ENCODE results near the gene DNM2.
"Not testable (repeated sequence)": the region's sequence is repeated elsewhere in the genome, so short reads cannot be mapped to it uniquely, and the experiment has no call there.

DNM2 gene

DNA sequence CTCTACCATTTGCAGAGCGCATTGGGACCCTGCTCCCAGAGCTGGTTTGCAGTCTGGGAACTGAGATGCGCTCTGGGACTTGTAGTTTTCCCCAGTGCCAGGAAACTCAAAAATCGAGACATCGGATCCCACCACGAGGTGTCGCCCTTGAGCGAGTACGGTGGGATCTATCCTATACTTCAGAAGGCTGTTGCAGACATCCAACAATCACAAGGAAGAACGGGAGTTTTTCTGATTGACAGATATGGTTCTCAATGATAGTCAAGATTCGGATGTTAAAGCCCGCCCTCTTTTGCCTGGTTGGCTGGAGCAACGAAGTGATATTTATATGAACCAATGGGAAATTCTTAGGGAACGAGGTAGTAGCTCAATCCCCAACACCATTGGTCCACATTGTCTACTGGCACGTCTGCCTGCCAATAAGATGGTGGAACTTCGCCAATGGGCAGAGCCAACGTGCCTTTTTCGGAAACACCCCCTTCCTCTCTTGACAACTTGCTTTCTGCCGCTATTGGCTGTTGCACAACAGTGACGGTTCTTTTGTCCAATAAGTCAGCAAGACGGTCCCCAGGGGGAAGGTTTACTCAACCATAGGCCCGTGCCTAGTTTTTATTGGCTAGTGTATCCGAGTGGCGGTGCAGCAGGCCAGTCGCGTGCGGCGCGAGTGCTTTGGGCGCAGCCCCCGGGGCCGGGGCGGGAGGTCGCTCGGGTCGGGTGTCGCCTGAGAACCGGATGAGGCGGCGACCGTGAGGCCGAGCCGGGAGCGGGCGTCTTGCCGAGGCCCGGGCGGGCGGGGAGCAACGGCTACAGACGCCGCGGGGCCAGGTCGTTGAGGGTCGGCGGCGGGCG is at the start of gene DNM2:
TSS of gene DNM2 (plus strand) at position 724 of the 849 bp plus-strand sequence. CDS start 164 bp downstream, outside the sequence.
- Mint-ChIP-seq H3K4me1 (ENCODE audit: low read depth) (peaks cover 40% of the 10 kb centered on the region), H3K4me3 (peak within 1 kb of the TSS; percentile 90), H3K36me3 (ENCODE audit: low read depth) (peaks cover 8% of the 10 kb centered on the region), H3K27ac (peak within 1 kb of the TSS; percentile 87), H3K9me3 (no peaks in the 10 kb centered on the region), H3K27me3 (no peaks in the 10 kb centered on the region)

- H3K9me3 Mint-ChIP-seq: no peaks in the 10 kb centered on the region
- H3K27ac Mint-ChIP-seq: no peak overlapping the region
- no peaks in the 10 kb centered on the region for H3K27me3 Mint-ChIP-seq
- H3K36me3 Mint-ChIP-seq (ENCODE audit: low read depth): peaks cover 58% of the 10 kb centered on the region
- H3K4me3 Mint-ChIP-seq: no peak overlapping the region
- peaks cover 29% of the 10 kb centered on the region for H3K4me1 Mint-ChIP-seq (ENCODE audit: low read depth)
Observed at GRCh38 chr19:10669246-10669645, 48.6 kb upstream of the DNM2 start.

- no peaks in the 10 kb centered on the region for H3K9me3 Mint-ChIP-seq
- H3K36me3 Mint-ChIP-seq (ENCODE audit: low read depth): peaks cover 66% of the 10 kb centered on the region
- peaks cover 29% of the 10 kb centered on the region for H3K4me1 Mint-ChIP-seq (ENCODE audit: low read depth)
- H3K27ac Mint-ChIP-seq: no peak overlapping the region
- no peaks in the 10 kb centered on the region for H3K27me3 Mint-ChIP-seq
- no peak overlapping the region for H3K4me3 Mint-ChIP-seq
Observed at GRCh38 chr19:10670182-10670581, 47.7 kb upstream of the DNM2 start.

- no peak overlapping the region for H3K4me3 Mint-ChIP-seq
- peaks cover 71% of the 10 kb centered on the region for H3K36me3 Mint-ChIP-seq (ENCODE audit: low read depth)
- H3K9me3 Mint-ChIP-seq: no peaks in the 10 kb centered on the region
- no peak overlapping the region for H3K27ac Mint-ChIP-seq
- no peaks in the 10 kb centered on the region for H3K27me3 Mint-ChIP-seq
- H3K4me1 Mint-ChIP-seq (ENCODE audit: low read depth): peaks cover 27% of the 10 kb centered on the region
Observed at GRCh38 chr19:10670876-10671804, 46.7 kb upstream of the DNM2 start.

- not testable (repeated sequence) for H3K27me3 Mint-ChIP-seq, H3K4me3 Mint-ChIP-seq, H3K9me3 Mint-ChIP-seq, H3K27ac Mint-ChIP-seq
- H3K36me3 Mint-ChIP-seq (ENCODE audit: low read depth): peaks cover 69% of the 10 kb centered on the region
- H3K4me1 Mint-ChIP-seq (ENCODE audit: low read depth): peaks cover 19% of the 10 kb centered on the region
Observed at GRCh38 chr19:10671922-10672321, 46.0 kb upstream of the DNM2 start.

DNA sequence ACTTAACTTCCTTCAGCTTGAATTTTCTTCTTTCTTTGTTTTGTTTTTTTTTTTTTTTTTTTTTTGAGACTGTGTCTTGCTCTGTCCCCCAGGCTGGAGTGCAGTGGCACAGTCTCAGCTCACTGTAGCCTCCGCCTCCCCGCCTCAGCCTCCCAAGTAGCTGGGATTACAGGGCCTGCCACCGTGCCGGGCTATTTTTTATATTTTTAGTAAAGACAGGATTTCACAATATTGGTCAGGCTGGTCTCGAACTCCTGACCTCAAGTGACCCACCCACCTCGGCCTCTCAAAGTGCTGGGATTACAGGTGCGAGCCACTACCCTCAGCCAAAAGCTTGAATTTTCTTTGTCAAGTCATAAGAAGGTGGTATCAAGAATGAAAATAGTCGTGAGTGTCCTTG is 42.7 kb upstream of the DNM2 start:
- H3K27me3 Mint-ChIP-seq; H3K4me1 Mint-ChIP-seq (ENCODE audit: low read depth); H3K9me3 Mint-ChIP-seq; H3K27ac Mint-ChIP-seq; H3K4me3 Mint-ChIP-seq: not testable (repeated sequence)
- H3K36me3 Mint-ChIP-seq (ENCODE audit: low read depth): peaks cover 84% of the 10 kb centered on the region

DNA sequence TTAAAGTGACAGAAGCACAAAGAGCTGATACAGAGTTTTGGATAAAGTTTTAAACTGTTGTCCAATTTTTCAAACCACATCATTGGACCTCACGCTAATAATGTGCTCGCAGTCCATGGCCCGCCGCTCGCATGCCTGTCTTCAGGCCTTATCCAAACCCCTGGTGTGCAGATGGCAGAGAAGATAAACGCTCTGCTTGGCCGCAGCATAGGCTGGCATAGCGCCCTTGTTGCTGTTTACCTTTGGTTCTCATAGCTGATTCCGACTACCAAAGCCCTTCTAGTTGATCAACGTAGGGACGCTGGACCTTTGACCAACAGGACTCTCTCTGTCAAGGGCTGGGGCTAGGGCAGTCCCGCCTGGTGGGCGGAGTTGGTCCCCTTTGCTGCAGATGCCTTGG is 40.1 kb upstream of the DNM2 start:
- Mint-ChIP-seq H3K9me3 (no peaks in the 10 kb centered on the region), H3K4me3 (no peak overlapping the region), H3K4me1 (ENCODE audit: low read depth) (no peaks in the 10 kb centered on the region), H3K36me3 (ENCODE audit: low read depth) (peaks cover 81% of the 10 kb centered on the region), H3K27ac (no peak overlapping the region), H3K27me3 (no peaks in the 10 kb centered on the region)

DNA sequence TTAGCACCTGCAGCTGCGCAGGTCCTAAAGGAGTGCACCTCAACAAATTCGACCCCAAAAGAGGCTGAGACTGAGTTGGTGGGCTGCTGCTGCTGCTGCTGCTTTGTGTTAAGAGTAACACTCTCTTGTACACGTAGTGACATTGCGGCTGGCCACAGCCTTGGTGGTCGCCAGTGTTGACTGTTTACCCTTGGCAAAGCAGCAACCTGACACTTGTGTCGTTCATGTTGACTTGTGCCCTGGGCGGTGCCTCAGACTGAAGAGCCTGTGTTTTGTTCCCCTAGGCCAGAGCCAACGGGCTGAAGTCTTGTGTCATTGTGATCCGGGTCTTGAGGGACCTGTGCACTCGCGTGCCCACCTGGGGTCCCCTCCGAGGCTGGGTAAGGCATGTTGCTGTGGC is 39.1 kb upstream of the DNM2 start:
- Mint-ChIP-seq H3K9me3 (no peaks in the 10 kb centered on the region), H3K36me3 (ENCODE audit: low read depth) (peaks cover 78% of the 10 kb centered on the region), H3K4me3 (no peak overlapping the region), H3K27me3 (no peaks in the 10 kb centered on the region), H3K27ac (no peak overlapping the region), H3K4me1 (ENCODE audit: low read depth) (no peaks in the 10 kb centered on the region)

DNA sequence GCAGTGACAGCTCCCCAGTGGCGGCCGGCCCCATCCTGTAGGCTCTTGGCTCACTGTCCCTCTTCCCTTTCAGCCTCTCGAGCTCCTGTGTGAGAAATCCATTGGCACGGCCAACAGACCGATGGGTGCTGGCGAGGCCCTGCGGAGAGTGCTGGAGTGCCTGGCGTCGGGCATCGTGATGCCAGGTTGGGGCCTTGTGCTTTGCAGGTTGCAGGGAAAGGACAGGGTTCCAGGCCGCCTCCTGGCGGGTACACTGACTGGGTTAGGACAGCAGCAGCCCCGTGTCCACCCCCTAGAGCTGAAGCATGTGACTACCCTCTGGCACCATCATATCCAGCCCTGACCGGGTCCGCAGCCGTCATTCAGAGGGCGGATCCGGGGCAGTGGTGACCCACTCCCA is 38.1 kb upstream of the DNM2 start:
- no peak overlapping the region for H3K4me3 Mint-ChIP-seq
- peaks cover 80% of the 10 kb centered on the region for H3K36me3 Mint-ChIP-seq (ENCODE audit: low read depth)
- H3K27ac Mint-ChIP-seq: no peak overlapping the region
- no peaks in the 10 kb centered on the region for H3K9me3 Mint-ChIP-seq
- H3K27me3 Mint-ChIP-seq: no peaks in the 10 kb centered on the region
- no peaks in the 10 kb centered on the region for H3K4me1 Mint-ChIP-seq (ENCODE audit: low read depth)

- no peak overlapping the region for H3K4me3 Mint-ChIP-seq
- H3K4me1 Mint-ChIP-seq (ENCODE audit: low read depth): no peaks in the 10 kb centered on the region
- H3K36me3 Mint-ChIP-seq (ENCODE audit: low read depth): peaks cover 78% of the 10 kb centered on the region
Observed at GRCh38 chr19:10680545-10681135, 37.2 kb upstream of the DNM2 start.

GRCh38 chr19:10681658-10682057 is 36.2 kb upstream of the DNM2 start:
- Mint-ChIP-seq H3K4me3 (peak overlapping the region; percentile 4), H3K4me1 (ENCODE audit: low read depth) (no peaks in the 10 kb centered on the region), H3K27ac (no peak overlapping the region), H3K9me3 (no peaks in the 10 kb centered on the region), H3K27me3 (no peaks in the 10 kb centered on the region), H3K36me3 (ENCODE audit: low read depth) (peaks cover 73% of the 10 kb centered on the region)

More at GRCh38 chr19:10680545-10681135, 37.2 kb upstream of the DNM2 start:
- Mint-ChIP-seq H3K9me3 (no peaks in the 10 kb centered on the region), H3K27ac (peak overlapping the region; percentile 58), H3K27me3 (no peaks in the 10 kb centered on the region)

- H3K9me3 Mint-ChIP-seq: no peaks in the 10 kb centered on the region
- peaks cover 67% of the 10 kb centered on the region for H3K36me3 Mint-ChIP-seq (ENCODE audit: low read depth)
- no peaks in the 10 kb centered on the region for H3K27me3 Mint-ChIP-seq
- H3K4me3 Mint-ChIP-seq: no peak overlapping the region
- no peaks in the 10 kb centered on the region for H3K4me1 Mint-ChIP-seq (ENCODE audit: low read depth)
- H3K27ac Mint-ChIP-seq: no peak overlapping the region
Observed at GRCh38 chr19:10682397-10683063, 35.3 kb upstream of the DNM2 start.

- Mint-ChIP-seq H3K4me3 (no peak overlapping the region), H3K4me1 (ENCODE audit: low read depth) (no peaks in the 10 kb centered on the region), H3K36me3 (ENCODE audit: low read depth) (peaks cover 67% of the 10 kb centered on the region), H3K27me3 (no peaks in the 10 kb centered on the region), H3K27ac (no peak overlapping the region), H3K9me3 (no peaks in the 10 kb centered on the region)
Observed at GRCh38 chr19:10683064-10683426, 34.8 kb upstream of the DNM2 start.

- H3K4me1 Mint-ChIP-seq (ENCODE audit: low read depth): no peaks in the 10 kb centered on the region
- H3K36me3 Mint-ChIP-seq (ENCODE audit: low read depth): peaks cover 65% of the 10 kb centered on the region
- H3K27me3 Mint-ChIP-seq: no peaks in the 10 kb centered on the region
- H3K9me3 Mint-ChIP-seq: no peaks in the 10 kb centered on the region
- H3K4me3 Mint-ChIP-seq: no peak overlapping the region
- no peak overlapping the region for H3K27ac Mint-ChIP-seq
Observed at GRCh38 chr19:10683582-10683981, 34.3 kb upstream of the DNM2 start.
